GM12878 (cell line): ENCODE measurements around the gene BANP. TPM values are rescaled to one million over a fixed set of nuclear protein-coding genes. Genes with fewer than 3 reads are reported as not detected.

Experiments used
- ATAC-seq: fragments of 200-7000 bp; cut with Tn5 transposase; 3 replicates; pipeline ENCODE4 v1.9.1; 2020; ENCODE audit warnings: mild to moderate bottlenecking, moderate library complexity
- BruUV-seq: library from RNA; stranded (reverse); fragments of 400-500 nt; replicated peaks from 2 replicates; lab custom pipeline; 2021; lab: Mats Ljungman, UMichigan
- CTCF ChIA-PET: fragments of 300-600 bp; sonication (Branson Sonifier 250); formaldehyde crosslinking; extraction: SDS; loops from one replicate; lab custom pipeline; 2021; ENCODE audit warnings: inconsistent platforms; lab: Yijun Ruan, JAX
- POLR2A ChIA-PET: fragments of 350-600 bp; formaldehyde crosslinking; extraction: SDS; loops from one replicate; lab custom pipeline; 2021; ENCODE audit warnings: inconsistent platforms; lab: Charles Lee
- RAD21 ChIA-PET: fragments of 300-600 bp; sonication (Branson Sonifier 250); formaldehyde crosslinking; loops from one replicate; lab custom pipeline; 2023; ENCODE audit warnings: antibody characterized with exemption; ENCODE audit not compliant: unreplicated experiment; lab: Charles Lee
- SMC1A ChIA-PET: fragments of 300-600 bp; sonication (Branson Sonifier 250); formaldehyde crosslinking; loops from one replicate; lab custom pipeline; 2023; ENCODE audit not compliant: unreplicated experiment, uncharacterized antibody; lab: Charles Lee
- DNase-seq: peaks from one replicate; pipeline ENCODE4 v3.0.0-alpha.2; 2011; ENCODE audit warnings: low read depth, low spot score
- FAIRE-seq: peaks from 3 replicates; lab custom pipeline; 2011; peaks lifted over from hg19 to GRCh38; lab: Jason Lieb, UNC
- H2AFZ ChIP-seq: 2 replicates; pipeline ENCODE4 v1.6.0; 2011; ENCODE audit warnings: low read depth, low read length, control low read depth; ENCODE audit not compliant: control insufficient read depth
- H3K27ac ChIP-seq: 2 replicates; pipeline ENCODE4 v1.5.1; 2011; ENCODE audit warnings: control low read depth; ENCODE audit not compliant: control insufficient read depth, insufficient read depth
- H3K27me3 ChIP-seq, 2 experiments: replicated peaks in 1 of 2; 2 replicates each; pipeline versions ENCODE4 v1.6.0 to v1.6.1; 2011; ENCODE audit warnings: low read length in 1 of 2; ENCODE audit not compliant: control insufficient read depth in 2 of 2, insufficient read depth in 2 of 2
- H3K36me3 ChIP-seq, 2 experiments: 2 replicates each; pipeline ENCODE4 v1.5.1; 2011; ENCODE audit warnings: low read length in 1 of 2; ENCODE audit not compliant: control insufficient read depth in 2 of 2, insufficient read depth in 2 of 2
- H3K4me1 ChIP-seq: 2 replicates; pipeline ENCODE4 v1.6.1; 2011; ENCODE audit warnings: mild to moderate bottlenecking, low read length, moderate library complexity, mixed read lengths; ENCODE audit not compliant: control insufficient read depth, insufficient read depth
- H3K4me2 ChIP-seq: 2 replicates; pipeline ENCODE4 v1.6.0; 2011; ENCODE audit warnings: control low read depth; ENCODE audit not compliant: control insufficient read depth, insufficient read depth
- H3K4me3 ChIP-seq: fragments of 200-600 bp; sonication (generic); 2 replicates; pipeline ENCODE4 v1.5.1; 2016
- H3K79me2 ChIP-seq: 2 replicates; pipeline ENCODE4 v1.6.0; 2011; ENCODE audit warnings: low read length; ENCODE audit not compliant: control insufficient read depth, insufficient read depth
- H3K9ac ChIP-seq: 2 replicates; pipeline ENCODE4 v1.8.0; 2011; ENCODE audit warnings: low read length, control low read depth, mixed read lengths; ENCODE audit not compliant: control insufficient read depth, insufficient read depth
- H3K9me3 ChIP-seq: replicated peaks from 3 replicates; pipeline ENCODE4 v1.5.1; 2011; ENCODE audit warnings: mild to moderate bottlenecking, low read length; ENCODE audit not compliant: control insufficient read depth, insufficient read depth
- H4K20me1 ChIP-seq: 2 replicates; pipeline ENCODE4 v1.6.0; 2011; ENCODE audit not compliant: control insufficient read depth, insufficient read depth
- ATF7 ChIP-seq: fragments of 450-650 bp; IDR thresholded peaks from 2 replicates; pipeline ENCODE4 v1.6.1; 2016; ENCODE audit warnings: low read depth, mild to moderate bottlenecking
- BHLHE40 ChIP-seq, 2 experiments: fragments of 450-650 bp in 1 of 2; IDR thresholded peaks; 2 replicates each; pipeline ENCODE4 v1.6.1; 2011 to 2017; ENCODE audit warnings: low read depth in 2 of 2, borderline replicate concordance in 1 of 2, improper control_type of control experiment in 1 of 2, low read length in 1 of 2, mild to moderate bottlenecking in 1 of 2
- CREM ChIP-seq: IDR thresholded peaks from 2 replicates; pipeline ENCODE4 v1.6.1; 2014; ENCODE audit warnings: antibody characterized with exemption, low read depth
- EGR1 ChIP-seq, 2 experiments: IDR thresholded peaks; 1 replicate in 1 of 2; 2 replicates in 1 of 2; pipeline ENCODE4 v1.6.1; 2011 to 2012; ENCODE audit warnings: low read depth in 2 of 2, low read length in 2 of 2, borderline replicate concordance in 1 of 2, mild to moderate bottlenecking in 1 of 2, moderate library complexity in 1 of 2
- ESRRA ChIP-seq: IDR thresholded peaks from 2 replicates; pipeline ENCODE4 v1.6.1; 2012; ENCODE audit warnings: mild to moderate bottlenecking, low read length, improper control_type of control experiment
- EZH2 ChIP-seq: IDR thresholded peaks from 2 replicates; pipeline ENCODE4 v1.6.1; 2012; ENCODE audit warnings: low read depth, mild to moderate bottlenecking, control low read depth, inconsistent platforms, low read length, borderline replicate concordance; ENCODE audit not compliant: control insufficient read depth
- HCFC1 ChIP-seq: fragments of 150-350 bp; IDR thresholded peaks from 2 replicates; pipeline ENCODE4 v1.6.1; 2014; ENCODE audit warnings: low read length
- IRF3 ChIP-seq: fragments of 450-650 bp; IDR thresholded peaks from 2 replicates; pipeline ENCODE4 v1.6.1; 2014; ENCODE audit warnings: mild to moderate bottlenecking
- JUNB ChIP-seq: IDR thresholded peaks from 2 replicates; pipeline ENCODE4 v1.6.1; 2016; ENCODE audit warnings: antibody characterized with exemption, mild to moderate bottlenecking
- MTA3 ChIP-seq: IDR thresholded peaks from 2 replicates; pipeline ENCODE4 v1.6.1; 2012; ENCODE audit warnings: low read length, inconsistent platforms, borderline replicate concordance
- NR2F1 ChIP-seq: fragments of 450-650 bp; conservative IDR thresholded peaks from 2 replicates; pipeline ENCODE4 v1.6.1; 2017; ENCODE audit warnings: mild to moderate bottlenecking
- PAX5 ChIP-seq: IDR thresholded peaks from 2 replicates; pipeline ENCODE4 v1.6.1; 2011; ENCODE audit warnings: low read depth, low read length, borderline replicate concordance
- PKNOX1 ChIP-seq: fragments of 450-650 bp; IDR thresholded peaks from 2 replicates; pipeline ENCODE4 v1.6.1; 2016; ENCODE audit warnings: mild to moderate bottlenecking
- POLR2A ChIP-seq: IDR thresholded peaks from 2 replicates; pipeline ENCODE4 v1.6.1; 2011; ENCODE audit warnings: low read depth, mild to moderate bottlenecking, low read length
- POU2F2 ChIP-seq: IDR thresholded peaks from 3 replicates; pipeline ENCODE4 v1.6.1; 2011; ENCODE audit warnings: low read depth, mild to moderate bottlenecking, low read length, borderline replicate concordance
- RB1 ChIP-seq: fragments of 450-650 bp; formaldehyde crosslinking; IDR thresholded peaks from 2 replicates; pipeline ENCODE4 v1.6.1; 2017; ENCODE audit warnings: mild to moderate bottlenecking, borderline replicate concordance
- RELB ChIP-seq: fragments of 450-650 bp; IDR thresholded peaks from 2 replicates; pipeline ENCODE4 v1.6.1; 2017; ENCODE audit warnings: low read depth, mild to moderate bottlenecking, moderate library complexity
- TCF12 ChIP-seq: IDR thresholded peaks from 2 replicates; pipeline ENCODE4 v1.6.1; 2011; ENCODE audit warnings: low read depth, mild to moderate bottlenecking, low read length
- TCF3 ChIP-seq: IDR thresholded peaks from 2 replicates; pipeline ENCODE4 v1.6.1; 2012; ENCODE audit warnings: low read depth, mild to moderate bottlenecking, low read length, borderline replicate concordance; ENCODE audit not compliant: insufficient read depth
- YY1 ChIP-seq: IDR thresholded peaks from 2 replicates; pipeline ENCODE4 v1.6.1; 2011; ENCODE audit warnings: low read depth, mild to moderate bottlenecking, low read length
- WGBS: methylation state at CpG from one replicate; pipeline ENCODE4 v1.1.6; 2016; ENCODE audit warnings: low lambda C conversion rate; ENCODE audit not compliant: insufficient replicate concordance, insufficient coverage; ENCODE audit errors: missing lambda C conversion rate; 5-methylcytosine and 5-hydroxymethylcytosine counted together
- in situ Hi-C: fragments of 300-500 bp; cut with MboI; formaldehyde crosslinking; loops from 9 replicates; pipeline ENCODE4 v1.14.3; 2018; ENCODE audit warnings: mixed read lengths
- intact Hi-C: fragments of 100-400 bp; cut with micrococcal nuclease; formaldehyde crosslinking; loops from one replicate; pipeline ENCODE4 v1.14.2; 2022; ENCODE audit not compliant: unreplicated experiment
- polyA plus RNA-seq, 11 experiments: library from polyadenylated mRNA; depleted of rRNA in 4 of 11; unstranded in 6 of 11; stranded (reverse) in 5 of 11; fragments of >200 nt; fragmentation: Nextera tagmentation in 4 of 11; fragmentation: Illumina TruSeq in 1 of 11; extraction: Ambion mirVana in 4 of 11; extraction: Trizol in 1 of 11; gene quantifications; 1 replicate in 1 of 11; 2 replicates in 10 of 11; pipeline versions ENCODE4 v1.2.1 to v1.2.3, GENCODE V29; 2011 to 2016; ENCODE audit warnings: inconsistent platforms in 2 of 11, missing spikeins in 2 of 11, low read depth in 1 of 11
- total RNA-seq, 4 experiments: library from RNA; depleted of rRNA in 3 of 4; stranded (reverse); fragments of >200 nt in 3 of 4; fragmentation: Illumina TruSeq in 1 of 4; extraction: Trizol in 1 of 4; gene quantifications; 2 replicates each; pipeline versions ENCODE4 v1.2.1 to v1.2.3, GENCODE V29; 2013 to 2021

The BANP gene
- total and polyA plus RNA-seq, 10 of the 15 experiments (the other 5 are each of a cell fraction or from before 2014, with no cell fraction given): 3.9 to 21.9 (median 12.2) TPM

GRCh38 chr16:87924041-87924810, 27.0 kb upstream of the BANP start:
- POLR2A ChIA-PET: interaction anchor here (0.5 kb wide), 1 partner anchor 106 kb away, joined by 3 read pairs; no protein-coding TSS in a partner anchor
- H3K36me3 ChIP-seq: no peaks in the 10 kb centered on the region
- H4K20me1 ChIP-seq: no peaks in the 10 kb centered on the region
- peak overlapping the region; percentile 79 for H2AFZ ChIP-seq
- peak; percentile 84 for ATAC-seq
- in situ Hi-C loops (no loop called here), intact Hi-C loops (no loop called here)
- H3K79me2 ChIP-seq: no peaks in the 10 kb centered on the region
- H3K9me3 ChIP-seq: no peaks in the 10 kb centered on the region
- H3K27ac ChIP-seq: no peak overlapping the region
- H3K4me3 ChIP-seq: no peak overlapping the region
- BruUV-seq: no TSS peak
- DNase-seq: peak; percentile 16
- SMC1A ChIA-PET: interaction anchor here (1.2 to 1.7 kb wide), 3 partner anchors 49 to 145 kb away, joined by 3 to 5 read pairs (median 3); no protein-coding TSS in a partner anchor
- peak; percentile 23 for FAIRE-seq
- peak overlapping the region; percentile 71 for H3K4me2 ChIP-seq
- CTCF ChIA-PET: interaction anchor here (0.9 to 2.7 kb wide), 6 partner anchors 21 to 155 kb away, joined by 3 to 17 read pairs (median 4); no protein-coding TSS in a partner anchor
- peak overlapping the region; percentile 37; the same call in 1 of the 2 replicates for H3K9ac ChIP-seq
- RAD21 ChIA-PET: interaction anchor here (0.6 to 1.4 kb wide), 7 partner anchors 26 to 145 kb away, joined by 3 to 5 read pairs (median 4); partner anchors contain the start of gene BANP
- H3K27me3 ChIP-seq: no peaks in the 10 kb centered on the region; a peak in 1 of 4 replicates
- WGBS: 21% methylated on average over 27 of the region's 27 CpGs
- H3K4me1 ChIP-seq: peaks cover 33% of the 10 kb centered on the region
- no peak for TF ChIP-seq JUNB
- 0 out of 2 replicates have a peak, but pooled peaks have one; percentile 6 for TF ChIP-seq YY1
- 0 out of 2 replicates have a peak, but pooled peaks have one; percentile 15 for TF ChIP-seq PKNOX1
- peak; percentile 60; the same call in 1 of the 3 replicates for TF ChIP-seq POU2F2
- no peak for TF ChIP-seq EGR1 (IDR thresholded peaks at IDR 0.05; ENCODE audit: borderline replicate concordance in 1 of 2, low read depth in 2 of 2, low read length in 2 of 2)
- 0 out of 2 replicates have a peak, but pooled peaks have one; percentile 23 for TF ChIP-seq ATF7
- 0 out of 2 replicates have a peak, but pooled peaks have one; percentile 16 for TF ChIP-seq RELB
- peak; percentile 30; the same call in 1 of the 2 replicates for TF ChIP-seq NR2F1
- TF ChIP-seq RB1: no peak
- no peak for TF ChIP-seq EZH2
- TF ChIP-seq POLR2A: peak; percentile 55; the same call in 1 of the 2 replicates
- TF ChIP-seq HCFC1: no peak
- TF ChIP-seq ESRRA: no peak
- no peak for TF ChIP-seq IRF3
- peak; percentile 70; the same call in 1 of the 2 replicates for TF ChIP-seq TCF12
- TF ChIP-seq BHLHE40 (IDR thresholded peaks at IDR 0.05; ENCODE audit: borderline replicate concordance in 1 of 2, low read depth in 2 of 2, low read length in 1 of 2): peak; percentile 11 to 72; a peak in 2 of 4 replicates
- peak; percentile 47; the same call in 1 of the 2 replicates for TF ChIP-seq PAX5
- peak; percentile 73; the same call in 1 of the 2 replicates for TF ChIP-seq CREM
- no peak for TF ChIP-seq MTA3
- 0 out of 2 replicates have a peak, but pooled peaks have one; percentile 38 for TF ChIP-seq TCF3
